SHP77 (cell line): ENCODE results near the gene PGP.
"Not testable (repeated sequence)": the region's sequence is repeated elsewhere in the genome, so short reads cannot be mapped to it uniquely, and the experiment has no call there.

Experiments used
- DNase-seq, 2 experiments: peaks; one replicate each; lab custom pipeline; 2025; lab: John Stamatoyannopoulos, UW

The PGP gene

GRCh38 chr16:2214719-2214968 is at the start of gene PGP:
PGP (minus strand) TSS chr16:2214840; CDS start chr16:2214777, 63 bp downstream.
- no peak for DNase-seq

DNA sequence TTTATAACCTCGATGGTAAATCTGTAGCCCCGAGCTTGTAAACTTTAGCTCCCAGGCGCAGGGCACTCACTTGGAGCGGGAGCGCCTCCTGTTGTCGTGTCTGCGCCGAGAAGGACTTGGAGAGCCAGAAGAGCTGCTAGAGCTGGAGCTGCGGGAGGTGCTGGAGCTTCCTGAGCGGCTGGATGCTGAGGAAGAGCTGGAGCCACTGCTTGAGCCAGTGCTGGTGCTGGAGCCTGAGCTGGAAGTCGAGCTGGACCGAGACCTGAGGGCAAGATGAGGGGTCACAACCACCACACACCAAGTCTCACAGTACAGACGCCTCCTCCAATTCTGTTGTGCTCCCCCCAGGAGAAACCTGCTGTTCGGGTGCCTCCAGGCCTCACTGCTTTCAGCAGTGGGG is 48.4 kb upstream of the PGP start:
- DNase-seq = not testable (repeated sequence)

GRCh38 chr16:2260250-2260649 is 45.6 kb upstream of the PGP start:
- DNase-seq = no peak

DNA sequence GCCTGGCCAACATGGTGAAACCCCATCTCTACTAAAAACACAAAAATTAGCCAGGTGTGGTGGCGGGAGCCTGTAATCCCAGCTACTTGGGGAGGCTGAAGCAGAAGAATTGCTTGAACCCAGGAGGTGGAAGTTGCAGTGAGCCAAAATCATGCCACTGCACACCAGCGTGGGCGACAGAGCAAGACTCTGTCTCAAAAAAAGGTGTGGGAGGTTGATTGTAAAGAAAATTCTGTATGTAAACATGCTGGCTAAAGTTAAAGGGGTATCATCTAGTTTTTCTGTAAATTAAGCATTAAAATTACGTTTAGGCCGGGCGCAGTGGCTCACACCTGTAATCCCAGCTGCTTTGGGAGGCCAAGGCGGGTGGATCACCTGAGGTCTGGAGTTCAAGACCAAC is 43.9 kb upstream of the PGP start:
- not testable (repeated sequence) for DNase-seq

DNA sequence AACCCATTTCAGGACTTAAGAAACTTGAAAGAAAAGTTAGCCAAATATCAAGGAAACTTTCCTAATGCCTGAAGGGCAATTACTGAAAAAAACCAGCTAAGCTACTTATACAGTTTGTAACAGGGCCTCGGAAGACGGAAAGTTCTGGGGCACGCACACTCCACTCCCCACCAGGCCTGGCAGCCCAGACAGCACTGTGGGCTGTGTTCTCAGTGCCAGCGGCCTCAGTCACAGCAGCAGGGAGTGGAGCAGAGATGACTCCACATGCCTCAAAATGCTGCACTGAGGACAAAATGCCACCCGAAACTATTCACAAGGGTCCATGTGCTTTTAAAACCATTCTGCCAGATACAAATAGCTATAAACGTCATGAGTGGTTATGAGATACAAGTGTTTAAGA is 43.1 kb upstream of the PGP start:
- DNase-seq = no peak

GRCh38 chr16:2256531-2257140 is 42.0 kb upstream of the PGP start:
- no peak for DNase-seq

DNA sequence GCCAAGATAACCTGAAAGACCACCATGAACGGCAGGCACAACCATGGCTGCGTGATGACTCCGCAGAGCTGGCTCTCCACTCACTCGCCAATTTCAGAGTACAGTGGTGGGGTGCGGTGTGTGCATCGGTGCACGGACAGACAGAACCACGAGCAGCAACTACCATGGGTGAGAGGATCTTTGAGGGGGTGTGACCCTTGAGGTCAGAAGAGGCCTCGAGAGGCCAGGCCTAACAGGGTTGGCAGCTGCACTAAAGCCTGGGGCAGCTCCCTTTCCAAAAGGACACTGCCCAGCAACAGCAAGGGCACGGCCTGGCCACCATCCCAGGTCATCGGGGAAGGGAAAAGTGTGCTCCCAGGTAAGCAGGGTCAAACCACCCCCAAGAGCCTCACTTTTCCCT is 38.7 kb upstream of the PGP start:
- no peak for DNase-seq

DNA sequence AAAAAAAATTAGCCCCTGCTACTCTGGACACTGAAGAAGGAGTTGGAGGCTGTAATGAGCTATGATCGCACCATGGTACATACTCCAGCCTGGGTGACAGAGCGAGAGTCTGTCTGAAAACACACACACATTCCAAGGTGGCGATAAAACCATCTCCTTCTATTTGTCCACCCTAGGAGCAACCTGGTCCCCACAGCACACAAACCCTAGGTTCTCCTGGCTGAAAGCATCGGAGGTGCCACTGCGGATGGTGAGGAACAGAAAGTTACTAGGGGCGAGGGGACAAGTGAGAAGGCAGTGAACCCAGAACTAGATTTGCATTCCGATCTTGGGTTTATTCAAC is 38.1 kb upstream of the PGP start:
- DNase-seq = no peak

DNA sequence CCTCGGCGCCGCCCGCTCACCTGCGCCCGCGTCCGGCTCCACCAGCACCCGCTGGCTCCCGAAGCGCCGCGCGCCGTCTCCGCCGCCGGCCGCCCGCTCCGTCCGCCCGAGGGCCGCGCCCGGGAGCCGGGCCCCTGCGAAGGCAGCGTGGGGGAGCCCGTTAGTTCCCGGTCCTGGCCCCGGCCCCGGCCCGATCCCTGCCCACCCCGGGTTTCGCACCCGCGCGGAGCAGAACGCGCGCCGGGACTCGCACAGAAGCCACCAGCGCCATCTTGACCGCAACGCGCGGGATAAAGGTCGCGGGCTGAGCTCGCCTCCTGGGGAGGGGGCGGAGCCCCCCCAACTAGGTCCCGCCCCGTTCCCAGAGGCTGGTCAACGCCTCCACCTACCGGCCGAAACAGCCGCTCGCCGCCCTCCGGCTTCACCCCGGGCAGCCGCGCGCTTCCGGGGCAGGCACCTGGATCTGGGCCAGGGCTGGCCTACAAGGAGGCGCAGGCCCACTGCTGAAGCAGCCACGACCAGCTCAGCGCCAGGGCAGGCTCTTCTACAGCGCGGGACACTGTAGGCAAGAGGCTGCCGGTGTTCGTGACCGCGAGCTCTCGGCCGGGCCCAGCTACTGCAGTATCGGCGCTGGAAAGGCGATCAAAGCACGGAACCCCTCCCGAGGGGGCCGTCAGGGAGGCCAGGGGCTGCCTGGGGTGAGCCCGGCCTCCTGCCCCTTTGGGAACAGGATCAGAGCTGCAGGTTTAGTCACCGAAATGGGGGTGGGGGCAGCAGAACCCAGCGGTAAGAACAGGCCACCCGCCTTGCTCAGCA is 36.9 kb upstream of the PGP start, which contains the start of gene ECI1:
TSS of gene ECI1 (minus strand) at position 292 of the 816 bp plus-strand sequence. CDS start at position 271, 21 bp downstream.
- DNase-seq = peak; percentile 83 to 94

DNA sequence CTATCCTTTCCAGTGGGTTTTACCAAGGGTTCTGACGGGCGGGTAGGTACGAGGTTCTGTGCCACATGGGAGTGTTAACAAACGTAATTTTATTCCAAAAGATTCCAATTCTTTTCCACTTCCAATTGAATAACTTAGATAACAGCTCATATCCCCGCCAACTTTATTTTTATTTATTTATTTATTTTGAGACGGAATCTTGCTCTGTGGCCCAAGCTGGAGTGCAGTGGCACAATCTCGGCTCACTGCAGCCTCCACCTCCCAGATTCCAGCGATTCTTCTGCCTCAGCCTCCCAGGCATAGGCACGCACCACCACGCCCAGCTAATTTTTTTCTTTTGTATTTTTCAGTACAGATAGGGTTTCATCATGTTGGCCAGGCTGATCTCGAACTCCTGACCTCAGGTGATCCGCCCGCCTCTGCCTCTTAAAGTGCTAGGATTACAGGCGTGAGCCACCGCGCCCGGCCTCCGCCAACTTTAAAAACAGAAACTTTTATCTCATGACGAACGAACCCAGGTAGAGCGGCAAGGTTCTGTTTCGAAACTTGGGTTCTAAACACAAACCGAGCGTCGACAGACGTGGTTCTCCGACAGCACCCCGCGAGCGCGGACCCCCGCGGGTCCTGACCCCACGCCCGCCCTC is 36.1 kb upstream of the PGP start:
- peak in 1 of 2 experiments; percentile 47 for DNase-seq

GRCh38 chr16:2246301-2246885 is 31.8 kb upstream of the PGP start:
- no peak for DNase-seq

DNA sequence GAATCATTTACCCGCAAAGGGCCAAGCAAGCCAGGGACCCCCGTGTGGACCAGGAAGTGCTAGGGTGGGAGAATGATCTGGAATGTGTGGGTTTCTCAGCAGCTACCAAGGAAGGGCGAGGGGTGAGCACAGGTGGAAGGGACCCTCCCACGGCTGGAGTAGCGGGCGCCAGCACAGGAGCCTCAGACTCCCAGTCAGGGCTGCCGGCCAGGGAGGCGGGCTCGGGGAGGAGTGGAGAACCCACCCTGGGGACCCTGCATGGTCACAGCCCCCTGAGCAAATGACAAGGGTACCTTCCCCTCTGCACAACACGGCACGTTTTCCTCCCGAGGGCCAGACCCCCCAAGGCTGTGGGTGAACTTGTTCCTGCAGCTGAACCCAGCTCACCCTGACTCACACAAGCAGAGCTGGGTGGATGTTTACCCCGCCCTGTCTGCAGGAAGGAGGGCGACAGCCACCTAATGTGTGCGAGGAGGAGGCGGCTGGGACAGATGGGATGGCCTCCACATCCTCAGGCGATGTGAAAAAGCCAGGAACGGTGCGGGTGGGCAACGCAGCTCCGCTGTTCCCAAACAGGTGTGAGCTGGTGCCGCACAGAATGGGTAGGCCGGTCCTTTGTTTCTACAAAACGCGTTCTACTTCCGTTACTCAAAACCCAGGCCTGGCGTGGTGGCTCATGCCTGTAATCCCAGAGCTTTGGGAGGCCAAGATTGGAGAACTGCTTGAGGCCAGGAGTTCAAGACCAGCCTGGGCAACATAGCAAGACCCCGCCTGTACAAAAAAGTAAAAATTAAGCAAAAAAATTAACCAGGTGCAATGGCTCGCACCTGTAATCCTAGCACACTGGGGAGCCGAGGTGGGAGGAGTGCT is 30.5 kb upstream of the PGP start:
- no peak for DNase-seq

- DNase-seq = no peak
These were observed 29.7 kb upstream of the PGP start for GRCh38 chr16:2244301-2244700.

GRCh38 chr16:2243781-2244180 is 29.1 kb upstream of the PGP start:
- DNase-seq = no peak

GRCh38 chr16:2243031-2243528 is 28.4 kb upstream of the PGP start:
- DNase-seq = no peak

DNA sequence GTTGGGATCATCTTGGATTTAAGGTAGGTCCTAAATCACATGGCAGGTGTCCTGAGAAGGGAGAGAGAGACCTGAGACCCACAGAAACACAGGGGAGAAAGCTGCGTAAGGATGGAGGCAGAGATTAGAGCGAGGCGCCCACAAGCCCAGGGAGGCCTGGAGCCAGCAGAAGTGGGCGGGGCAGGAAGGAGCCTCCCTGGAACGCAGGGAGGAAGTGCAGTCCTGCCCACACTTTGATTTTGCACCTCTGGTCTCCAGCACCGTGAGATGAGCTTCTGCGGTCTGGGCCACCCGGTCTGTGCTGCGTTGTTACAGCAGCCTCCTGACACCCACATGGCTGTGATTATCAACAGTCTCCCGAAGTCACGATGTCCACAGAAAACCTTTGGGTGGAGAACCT is 28.0 kb upstream of the PGP start:
- DNase-seq = no peak

GRCh38 chr16:2240331-2240730 is 25.7 kb upstream of the PGP start:
- not testable (repeated sequence) for DNase-seq

- no peak for DNase-seq
These were observed 24.4 kb upstream of the PGP start for GRCh38 chr16:2238838-2239675.

GRCh38 chr16:2238150-2238837 is 23.7 kb upstream of the PGP start:
- no peak for DNase-seq

- no peak for DNase-seq
These were observed 23.0 kb upstream of the PGP start for GRCh38 chr16:2237493-2238149.
